Pulmonary artery endothelial cell (primary cell): ENCODE results near the gene QPCT. TPM values are rescaled to one million over a fixed set of nuclear protein-coding genes. Genes with fewer than 3 reads are reported as not detected.
"Not testable (repeated sequence)": the region's sequence is repeated elsewhere in the genome, so short reads cannot be mapped to it uniquely, and the experiment has no call there.

Experiments
- DNase-seq: peaks from one replicate; pipeline ENCODE4 v3.0.0-alpha.2; 2011; ENCODE audit warnings: low read depth, low spot score
- total RNA-seq: library from RNA; depleted of rRNA; stranded (reverse); fragments of >200 nt; gene quantifications from 2 replicates; pipeline ENCODE4 v1.2.3, GENCODE V29; 2014

The QPCT gene
- 18.9 and 35.5 TPM in 2 replicates for total RNA-seq

DNA sequence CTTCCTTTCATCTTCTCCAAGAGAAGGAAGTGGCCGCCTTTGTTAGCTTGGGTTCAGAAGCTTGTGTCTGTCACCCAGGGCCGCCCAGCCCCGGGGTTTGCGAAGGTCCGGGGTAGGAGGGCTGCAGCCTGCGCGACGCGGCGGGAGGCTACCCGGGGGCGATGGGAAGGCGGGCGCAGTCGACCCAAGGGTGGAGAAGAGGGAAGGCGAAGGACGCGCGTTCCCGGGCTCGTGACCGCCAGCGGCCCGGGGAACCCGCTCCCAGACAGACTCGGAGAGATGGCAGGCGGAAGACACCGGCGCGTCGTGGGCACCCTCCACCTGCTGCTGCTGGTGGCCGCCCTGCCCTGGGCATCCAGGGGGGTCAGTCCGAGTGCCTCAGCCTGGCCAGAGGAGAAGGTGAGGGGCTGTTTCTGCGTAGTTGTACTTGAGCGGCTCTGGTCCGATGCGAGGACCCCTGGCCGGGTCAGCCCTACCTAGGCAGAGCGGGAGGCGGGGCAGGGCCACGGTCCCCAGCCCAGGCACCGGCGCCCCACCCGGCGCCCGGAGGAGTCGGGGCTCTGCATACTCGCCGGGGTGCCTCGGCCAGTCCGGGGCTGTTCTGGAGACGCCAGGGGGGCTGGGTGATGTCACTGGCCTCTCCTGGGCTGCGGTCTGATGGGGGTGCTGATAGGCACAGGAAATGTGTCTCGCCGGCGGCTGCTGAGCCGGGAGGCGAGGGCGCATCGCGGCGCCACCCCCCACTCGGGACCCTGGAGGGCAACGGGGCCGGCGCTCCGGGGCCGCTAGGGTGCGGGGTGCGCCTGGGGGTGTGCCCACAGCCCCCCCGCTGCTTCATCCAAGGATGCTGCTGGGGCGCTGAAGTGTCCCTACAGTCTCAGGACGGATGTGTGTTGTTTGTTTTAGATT is at the start of gene QPCT:
QPCT (plus strand) TSS at position 178 of the 909 bp plus-strand sequence; CDS start at position 280, 102 bp downstream.
- DNase-seq, result no peak

DNA sequence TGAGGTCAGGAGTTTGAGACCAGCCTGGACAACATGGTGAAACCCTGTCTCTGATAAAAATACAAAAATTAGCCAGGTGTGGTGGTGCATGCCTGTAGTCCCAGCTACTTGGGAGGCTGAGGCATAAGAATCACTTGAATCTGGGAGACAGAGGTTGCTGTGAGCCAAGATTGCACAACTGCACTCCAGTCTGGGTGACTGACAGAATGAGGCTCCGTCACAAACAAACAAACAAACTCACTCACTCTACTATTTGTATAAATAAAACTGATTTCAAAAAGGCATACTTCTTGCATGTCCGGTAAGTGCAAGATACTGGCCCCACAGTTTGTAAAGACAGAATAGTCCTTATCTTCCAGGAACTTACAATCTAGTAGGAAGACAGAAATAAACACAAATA is 49.6 kb upstream of the QPCT start:
- DNase-seq, result not testable (repeated sequence)

- DNase-seq, result no peak
Observed at GRCh38 chr2:37295469-37296073, 48.9 kb upstream of the QPCT start.

- DNase-seq, result no peak
Observed at GRCh38 chr2:37297632-37298031, 46.8 kb upstream of the QPCT start.

- no peak for DNase-seq
Observed at GRCh38 chr2:37300146-37300545, 44.3 kb upstream of the QPCT start.

- no peak for DNase-seq
Observed at GRCh38 chr2:37300578-37300977, 43.9 kb upstream of the QPCT start.

- DNase-seq, result no peak
Observed at GRCh38 chr2:37301408-37301807, 43.0 kb upstream of the QPCT start.

- no peak for DNase-seq
Observed at GRCh38 chr2:37302701-37303252, 41.7 kb upstream of the QPCT start.

DNA sequence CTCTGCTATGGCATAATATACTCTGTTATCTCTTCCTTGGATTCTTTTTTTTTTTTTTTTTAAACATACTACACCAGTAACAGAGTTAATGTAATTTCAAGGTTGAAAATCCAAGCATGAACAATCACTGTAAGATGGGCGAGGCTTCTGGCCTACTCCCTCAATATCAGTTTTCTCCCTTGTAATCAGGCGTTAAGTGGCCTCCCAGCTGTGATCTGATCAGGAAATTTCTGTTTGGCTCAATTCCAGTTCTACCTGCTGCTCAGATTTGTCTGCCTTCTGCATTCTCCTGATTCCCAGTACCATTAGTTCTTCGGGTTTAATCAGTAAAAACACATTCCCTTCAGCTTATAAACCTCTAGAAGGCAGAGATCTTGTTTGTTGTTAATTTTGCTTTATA is 38.4 kb upstream of the QPCT start:
- no peak for DNase-seq

DNA sequence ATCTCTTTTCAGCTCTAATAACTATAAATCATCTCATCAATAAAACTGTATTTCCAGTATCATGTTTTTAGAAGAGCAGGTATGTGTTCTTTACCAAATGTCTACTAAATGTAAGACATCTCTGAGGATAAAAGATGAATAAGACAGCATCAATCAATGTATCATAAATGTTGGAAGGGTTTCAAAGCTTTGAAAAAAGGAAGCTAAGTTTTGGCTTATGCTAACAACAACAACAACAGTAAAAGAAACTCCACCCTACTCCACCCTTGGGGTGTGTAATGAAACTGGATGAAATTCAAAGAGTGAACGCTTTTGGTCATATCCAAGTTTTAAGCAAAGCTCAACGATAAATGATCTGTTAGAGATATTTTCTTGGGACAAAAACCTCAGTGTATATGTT is 36.9 kb upstream of the QPCT start:
- no peak for DNase-seq

- no peak for DNase-seq
Observed at GRCh38 chr2:37315364-37315763, 29.1 kb upstream of the QPCT start.

GRCh38 chr2:37316181-37316580 is 28.2 kb upstream of the QPCT start:
- DNase-seq, result no peak

GRCh38 chr2:37317746-37318145 is 26.7 kb upstream of the QPCT start:
- no peak for DNase-seq

DNA sequence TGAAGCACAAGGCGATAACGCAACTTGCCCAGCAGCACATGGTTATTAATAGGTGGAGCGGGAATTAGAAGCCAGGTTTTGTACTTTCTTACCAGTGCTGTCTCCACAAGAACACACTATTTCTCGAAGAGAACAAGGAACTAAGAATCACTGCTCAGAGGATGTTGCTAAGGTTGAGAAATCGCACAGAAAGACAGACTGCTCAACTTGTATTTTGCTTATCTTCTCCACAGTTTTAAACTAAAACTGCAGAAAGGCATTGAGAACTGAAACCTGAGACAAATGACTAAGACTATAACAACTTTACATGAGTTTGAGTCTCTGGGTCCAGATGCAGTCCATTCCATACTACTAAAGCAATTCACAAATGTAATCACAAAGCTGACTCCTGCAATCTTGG is 26.0 kb upstream of the QPCT start:
- DNase-seq, result no peak

GRCh38 chr2:37319754-37320609 is 24.4 kb upstream of the QPCT start:
- no peak for DNase-seq

DNA sequence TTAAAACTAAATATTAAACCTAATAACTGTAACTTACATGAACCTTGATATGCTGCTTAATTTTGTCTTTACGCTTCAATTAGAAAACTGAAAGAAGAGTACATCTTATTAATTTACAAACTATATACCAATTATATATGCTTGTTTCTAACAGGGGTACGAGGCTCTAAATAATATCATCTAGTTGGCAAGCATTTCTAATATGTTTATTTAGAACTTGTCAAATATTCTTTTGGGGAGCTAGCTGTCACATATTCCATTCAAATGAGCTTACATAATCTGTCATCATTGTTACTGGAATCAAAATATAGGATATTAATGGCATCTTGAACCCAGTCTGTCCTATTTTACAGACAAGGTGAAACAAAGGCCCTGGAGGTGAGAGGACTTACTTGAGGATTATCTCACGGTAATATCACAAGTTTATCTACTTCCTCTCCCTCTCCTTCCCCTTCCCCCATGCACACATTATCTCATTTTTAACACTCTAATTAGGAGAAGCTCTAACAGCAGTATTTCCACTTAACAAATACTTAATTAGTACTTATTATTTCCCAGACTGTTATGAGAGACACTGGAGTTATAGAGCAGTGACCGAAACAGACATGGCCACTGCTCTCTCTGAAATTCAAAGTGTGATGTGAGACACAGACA is 23.3 kb upstream of the QPCT start:
- DNase-seq, result no peak

DNA sequence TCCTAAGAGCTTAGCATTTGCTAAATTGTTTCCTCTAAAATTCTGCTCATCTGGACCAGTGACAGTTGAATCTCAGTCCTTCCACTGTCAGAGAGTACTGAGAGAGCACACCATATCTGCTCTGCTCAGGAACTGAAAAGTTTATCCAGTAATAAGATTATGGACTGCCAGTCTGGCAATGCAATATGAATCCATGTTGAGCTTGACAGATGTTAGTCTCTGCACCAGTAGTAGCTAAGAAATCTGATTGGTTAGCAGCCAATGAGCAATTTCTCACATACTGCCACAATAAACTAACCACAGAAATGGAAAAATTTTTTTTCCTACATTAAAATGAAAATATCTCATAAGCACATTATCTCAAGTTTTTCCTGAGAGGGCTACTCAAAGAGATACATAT is 22.1 kb upstream of the QPCT start:
- DNase-seq, result no peak

GRCh38 chr2:37323176-37323780 is 21.2 kb upstream of the QPCT start:
- DNase-seq, result no peak

DNA sequence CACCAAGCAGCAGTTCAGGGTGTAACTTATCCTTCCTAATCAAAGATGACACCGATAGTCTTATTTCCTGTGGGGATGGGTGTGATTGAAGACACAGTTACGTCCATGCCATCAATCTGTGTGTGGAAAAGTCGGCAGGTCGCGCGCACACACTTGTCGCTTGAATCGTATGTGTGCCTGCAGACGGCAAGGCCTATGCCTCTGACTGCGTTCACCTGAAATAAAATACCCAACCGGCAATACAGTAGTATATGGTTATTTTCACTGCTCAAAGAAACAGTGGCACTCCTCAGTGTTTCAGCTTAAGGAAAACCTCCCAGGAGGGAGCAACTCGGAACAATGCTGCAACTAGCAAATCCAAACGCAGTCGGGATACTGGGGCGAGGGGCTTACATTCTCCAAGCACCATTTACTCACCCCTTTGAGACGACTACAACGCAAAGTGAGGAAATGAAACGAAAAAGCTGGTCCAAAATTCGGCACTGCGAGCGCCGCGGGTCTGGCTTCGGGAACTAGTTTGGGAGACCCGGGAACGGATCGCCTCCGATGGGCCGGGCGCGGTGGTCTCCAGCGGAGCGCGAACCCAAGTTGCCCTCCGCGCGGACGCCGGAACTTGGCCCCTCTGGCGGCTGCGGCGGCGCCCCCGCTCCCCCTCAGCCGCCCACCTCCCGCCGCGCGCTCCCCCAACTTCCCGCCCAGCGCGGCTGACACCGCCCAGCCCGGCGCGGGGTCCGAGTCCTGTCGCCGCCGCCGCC is 20.5 kb upstream of the QPCT start:
- DNase-seq, result no peak

DNA sequence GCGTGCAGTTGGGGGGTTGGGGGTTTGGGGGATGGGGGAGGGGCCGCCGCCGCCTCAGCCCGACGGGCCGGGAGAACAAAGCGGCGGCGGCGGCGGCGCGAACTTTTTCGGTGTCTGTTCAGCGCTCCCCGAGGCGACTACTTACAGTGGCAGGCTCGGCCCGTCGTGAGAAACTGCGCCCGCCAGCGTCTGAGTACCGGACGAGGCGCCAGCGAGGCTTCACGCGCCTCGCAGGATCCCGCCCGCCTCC is 20.0 kb upstream of the QPCT start:
- no peak for DNase-seq
